WTC11 (cell line): ENCODE results near the gene NEO1. TPM values are rescaled to one million over a fixed set of nuclear protein-coding genes. Genes with fewer than 3 reads are reported as not detected.

ENCODE experiments used
- ATAC-seq: fragments of 200-7000 bp; cut with Tn5 transposase; 2 replicates; pipeline ENCODE4 v1.10.0; 2021; ENCODE audit warnings: mild to moderate bottlenecking, moderate library complexity
- CTCF ChIA-PET: fragments of 300-600 bp; sonication (Branson Sonifier 250); formaldehyde crosslinking; loops from one replicate; lab custom pipeline; 2021; ENCODE audit warnings: antibody characterized with exemption; lab: Charles Lee
- POLR2A ChIA-PET: fragments of 350-600 bp; sonication (Branson Sonifier 250); formaldehyde crosslinking; loops from one replicate; lab custom pipeline; 2021; ENCODE audit warnings: antibody characterized with exemption; lab: Charles Lee
- DNase-seq: peaks from one replicate; pipeline ENCODE4 v3.0.0; 2021; ENCODE audit warnings: low spot score
- H3K27ac Mint-ChIP-seq: 2 replicates; pipeline ENCODE4 v1.8.0; 2021; ENCODE audit warnings: mixed read lengths
- H3K27me3 Mint-ChIP-seq: 2 replicates; pipeline ENCODE4 v1.8.0; 2021; ENCODE audit warnings: low read depth, mild to moderate bottlenecking, moderate library complexity, mixed read lengths
- H3K36me3 Mint-ChIP-seq: 2 replicates; pipeline ENCODE4 v1.8.0; 2021; ENCODE audit warnings: mixed read lengths
- H3K4me1 Mint-ChIP-seq: 2 replicates; pipeline ENCODE4 v1.8.0; 2022; ENCODE audit warnings: mixed read lengths
- H3K4me3 Mint-ChIP-seq: 2 replicates; pipeline ENCODE4 v1.8.0; 2021; ENCODE audit warnings: mild to moderate bottlenecking, moderate library complexity, mixed read lengths
- H3K9me3 Mint-ChIP-seq: 2 replicates; pipeline ENCODE4 v1.8.0; 2021; ENCODE audit warnings: mixed read lengths
- ATF1 ChIP-seq: sonication (generic); formaldehyde crosslinking; IDR thresholded peaks from 2 replicates; pipeline ENCODE4 v1.8.1; 2023; ENCODE audit warnings: mild to moderate bottlenecking, moderate library complexity, missing genetic modification reagents
- MYBL2 ChIP-seq: sonication (generic); formaldehyde crosslinking; IDR thresholded peaks from 2 replicates; pipeline ENCODE4 v1.8.1; 2023; ENCODE audit warnings: mild to moderate bottlenecking, moderate library complexity, missing genetic modification reagents
- NFE2L1 ChIP-seq: sonication (generic); formaldehyde crosslinking; IDR thresholded peaks from 2 replicates; pipeline ENCODE4 v1.8.1; 2023; ENCODE audit warnings: missing genetic modification reagents
- NR3C1 ChIP-seq: sonication (generic); formaldehyde crosslinking; conservative IDR thresholded peaks from 2 replicates; pipeline ENCODE4 v1.8.1; 2023; ENCODE audit warnings: low read depth, mild to moderate bottlenecking, missing genetic modification reagents
- RORB ChIP-seq: fragments of 250-450 bp; sonication (Bioruptor Pico); IDR thresholded peaks from 2 replicates; pipeline ENCODE4 v1.9.0; 2021; ENCODE audit warnings: mild to moderate bottlenecking
- TP53 ChIP-seq: sonication (generic); formaldehyde crosslinking; IDR thresholded peaks from 2 replicates; pipeline ENCODE4 v1.8.1; 2023; ENCODE audit warnings: mild to moderate bottlenecking, missing genetic modification reagents
- ZBTB21 ChIP-seq: sonication (generic); formaldehyde crosslinking; IDR thresholded peaks from 2 replicates; pipeline ENCODE4 v1.8.1; 2023; ENCODE audit warnings: mild to moderate bottlenecking, missing genetic modification reagents, borderline replicate concordance
- ZNF423 ChIP-seq: fragments of 250-450 bp; sonication (Bioruptor Pico); IDR thresholded peaks from 2 replicates; pipeline ENCODE4 v2.1.2; 2022; ENCODE audit warnings: mild to moderate bottlenecking, moderate library complexity
- total RNA-seq: library from RNA; stranded (reverse); gene quantifications from 3 replicates; pipeline ENCODE4 v1.2.3, GENCODE V29; 2021
- TF ChIP-seq, protein P1 (sequence below): sonication (generic); formaldehyde crosslinking; IDR thresholded peaks from 2 replicates; pipeline ENCODE4 v1.8.1; 2023; ENCODE audit warnings: mild to moderate bottlenecking, missing genetic modification reagents, borderline replicate concordance
- TF ChIP-seq, protein P2 (sequence below): sonication (generic); formaldehyde crosslinking; IDR thresholded peaks from 2 replicates; pipeline ENCODE4 v1.8.0; 2022; ENCODE audit warnings: mild to moderate bottlenecking, missing genetic modification reagents
- TF ChIP-seq, protein P3 (sequence below): fragments of 250-450 bp; sonication (Bioruptor Pico); conservative IDR thresholded peaks from 2 replicates; pipeline ENCODE4 v1.9.0; 2021; ENCODE audit warnings: mild to moderate bottlenecking
- TF ChIP-seq, protein P4 (sequence below): sonication (generic); formaldehyde crosslinking; IDR thresholded peaks from 2 replicates; pipeline ENCODE4 v1.8.1; 2023; ENCODE audit warnings: mild to moderate bottlenecking, missing genetic modification reagents, moderate library complexity
- TF ChIP-seq, protein P5 (sequence below): sonication (generic); formaldehyde crosslinking; IDR thresholded peaks from 2 replicates; pipeline ENCODE4 v1.8.0; 2022; ENCODE audit warnings: missing genetic modification reagents
- TF ChIP-seq, protein P6 (sequence below): sonication (generic); formaldehyde crosslinking; IDR thresholded peaks from 2 replicates; pipeline ENCODE4 v1.8.0; 2022; ENCODE audit warnings: mild to moderate bottlenecking, missing genetic modification reagents
- TF ChIP-seq, protein P7 (sequence below): sonication (generic); formaldehyde crosslinking; IDR thresholded peaks from 2 replicates; pipeline ENCODE4 v1.8.1; 2022; ENCODE audit warnings: missing genetic modification reagents, borderline replicate concordance

Gene NEO1
- total RNA-seq, 1 experiment from 2014 or later: 37.1 TPM

DNA sequence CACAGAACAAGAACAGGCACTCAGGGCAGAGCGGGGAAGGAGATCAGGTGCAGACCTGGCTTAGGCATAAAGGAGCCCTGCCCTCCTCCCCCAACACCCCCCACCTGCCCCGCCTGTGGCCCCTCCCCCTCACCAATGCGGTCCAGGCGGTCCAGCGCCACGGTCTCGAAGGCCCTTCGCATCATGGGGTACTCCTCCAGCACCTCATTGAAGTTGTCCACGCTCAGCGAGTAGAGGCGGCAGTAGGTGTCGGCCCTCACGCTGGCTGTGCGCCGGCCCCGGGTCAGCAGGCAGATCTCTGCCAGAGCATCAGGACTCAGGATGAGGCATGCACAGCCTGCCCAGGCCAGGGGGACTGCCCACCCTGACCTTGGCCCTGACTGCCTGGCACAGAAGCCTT, 271.7 kb downstream of the NEO1 start (continued):
- TF ChIP-seq, protein P1, sequence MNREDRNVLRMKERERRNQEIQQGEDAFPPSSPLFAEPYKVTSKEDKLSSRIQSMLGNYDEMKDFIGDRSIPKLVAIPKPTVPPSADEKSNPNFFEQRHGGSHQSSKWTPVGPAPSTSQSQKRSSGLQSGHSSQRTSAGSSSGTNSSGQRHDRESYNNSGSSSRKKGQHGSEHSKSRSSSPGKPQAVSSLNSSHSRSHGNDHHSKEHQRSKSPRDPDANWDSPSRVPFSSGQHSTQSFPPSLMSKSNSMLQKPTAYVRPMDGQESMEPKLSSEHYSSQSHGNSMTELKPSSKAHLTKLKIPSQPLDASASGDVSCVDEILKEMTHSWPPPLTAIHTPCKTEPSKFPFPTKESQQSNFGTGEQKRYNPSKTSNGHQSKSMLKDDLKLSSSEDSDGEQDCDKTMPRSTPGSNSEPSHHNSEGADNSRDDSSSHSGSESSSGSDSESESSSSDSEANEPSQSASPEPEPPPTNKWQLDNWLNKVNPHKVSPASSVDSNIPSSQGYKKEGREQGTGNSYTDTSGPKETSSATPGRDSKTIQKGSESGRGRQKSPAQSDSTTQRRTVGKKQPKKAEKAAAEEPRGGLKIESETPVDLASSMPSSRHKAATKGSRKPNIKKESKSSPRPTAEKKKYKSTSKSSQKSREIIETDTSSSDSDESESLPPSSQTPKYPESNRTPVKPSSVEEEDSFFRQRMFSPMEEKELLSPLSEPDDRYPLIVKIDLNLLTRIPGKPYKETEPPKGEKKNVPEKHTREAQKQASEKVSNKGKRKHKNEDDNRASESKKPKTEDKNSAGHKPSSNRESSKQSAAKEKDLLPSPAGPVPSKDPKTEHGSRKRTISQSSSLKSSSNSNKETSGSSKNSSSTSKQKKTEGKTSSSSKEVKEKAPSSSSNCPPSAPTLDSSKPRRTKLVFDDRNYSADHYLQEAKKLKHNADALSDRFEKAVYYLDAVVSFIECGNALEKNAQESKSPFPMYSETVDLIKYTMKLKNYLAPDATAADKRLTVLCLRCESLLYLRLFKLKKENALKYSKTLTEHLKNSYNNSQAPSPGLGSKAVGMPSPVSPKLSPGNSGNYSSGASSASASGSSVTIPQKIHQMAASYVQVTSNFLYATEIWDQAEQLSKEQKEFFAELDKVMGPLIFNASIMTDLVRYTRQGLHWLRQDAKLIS (CRISPR knock-in tag): no peak
- TF ChIP-seq, protein P2, sequence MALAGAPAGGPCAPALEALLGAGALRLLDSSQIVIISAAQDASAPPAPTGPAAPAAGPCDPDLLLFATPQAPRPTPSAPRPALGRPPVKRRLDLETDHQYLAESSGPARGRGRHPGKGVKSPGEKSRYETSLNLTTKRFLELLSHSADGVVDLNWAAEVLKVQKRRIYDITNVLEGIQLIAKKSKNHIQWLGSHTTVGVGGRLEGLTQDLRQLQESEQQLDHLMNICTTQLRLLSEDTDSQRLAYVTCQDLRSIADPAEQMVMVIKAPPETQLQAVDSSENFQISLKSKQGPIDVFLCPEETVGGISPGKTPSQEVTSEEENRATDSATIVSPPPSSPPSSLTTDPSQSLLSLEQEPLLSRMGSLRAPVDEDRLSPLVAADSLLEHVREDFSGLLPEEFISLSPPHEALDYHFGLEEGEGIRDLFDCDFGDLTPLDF (CRISPR knock-in tag): no peak
- TF ChIP-seq, protein P3, sequence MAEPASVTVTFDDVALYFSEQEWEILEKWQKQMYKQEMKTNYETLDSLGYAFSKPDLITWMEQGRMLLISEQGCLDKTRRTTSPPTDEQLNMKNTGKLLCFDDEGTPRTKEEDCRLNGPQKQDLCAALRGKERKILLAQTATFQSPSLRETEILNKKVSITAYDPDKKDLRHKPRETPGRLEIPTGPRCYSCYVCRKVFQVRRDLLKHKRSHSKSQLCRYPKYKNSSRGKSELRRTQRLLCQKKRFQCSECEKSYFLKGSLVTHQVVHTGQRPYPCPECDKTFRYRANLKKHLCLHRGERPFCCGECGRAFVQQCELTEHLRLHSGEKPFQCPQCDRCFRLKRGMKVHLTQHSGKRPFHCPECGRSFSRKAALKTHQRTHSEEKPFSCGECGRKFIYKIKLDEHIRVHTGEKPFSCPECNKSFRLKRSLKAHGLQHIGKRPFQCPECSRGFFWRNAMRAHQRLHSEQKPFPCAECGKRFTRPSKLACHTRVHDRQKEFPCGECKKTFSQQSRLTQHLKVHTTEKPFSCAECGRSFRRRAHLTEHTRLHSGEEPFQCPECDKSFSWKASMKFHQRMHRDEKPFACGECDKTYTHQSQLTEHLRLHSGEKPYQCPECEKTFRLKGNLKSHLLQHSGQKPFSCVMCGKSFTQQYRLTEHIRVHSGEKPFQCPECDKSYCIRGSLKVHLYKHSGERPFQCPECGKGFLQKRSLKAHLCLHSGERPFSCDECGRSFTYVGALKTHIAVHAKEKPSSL (CRISPR knock-in tag): no peak
- no peak for TF ChIP-seq ATF1

DNA sequence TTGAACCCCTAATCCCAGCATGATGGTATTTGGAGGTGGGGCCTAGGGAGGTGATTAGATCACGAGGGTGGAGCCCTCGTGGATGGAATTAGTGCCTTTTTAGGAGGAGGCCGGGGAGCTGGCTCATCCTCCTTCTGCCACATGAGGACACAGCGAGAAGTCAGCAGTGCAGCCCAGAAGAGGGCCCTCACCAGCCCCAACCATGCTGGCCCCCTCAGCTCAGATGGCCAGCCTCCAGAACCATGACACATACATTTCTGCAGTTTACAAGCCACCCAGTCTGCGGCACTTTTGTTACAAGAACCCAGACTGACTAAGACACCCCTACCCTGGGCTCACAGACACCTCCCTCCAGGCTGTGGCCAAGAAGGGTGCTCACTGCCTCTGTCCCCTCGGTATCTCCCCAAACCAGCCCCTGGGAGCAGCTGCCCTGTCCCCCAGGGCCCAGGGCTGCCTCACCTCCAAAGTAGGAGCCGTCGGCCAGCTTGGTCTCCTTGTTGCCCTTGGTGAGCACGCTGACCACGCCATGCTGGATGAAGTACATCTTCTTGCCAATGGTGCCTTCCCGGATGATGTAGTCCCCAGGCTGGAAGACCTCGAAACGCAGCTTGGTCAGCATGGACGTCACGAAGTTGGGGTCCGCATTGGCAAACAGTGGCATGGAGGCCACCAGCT, 272.4 kb downstream of the NEO1 start:
- DNase-seq (no peak), ATAC-seq (no peak)
- ChIA-PET POLR2A (interaction anchor here (0.6 kb wide), 1 partner anchor 312 kb away, joined by 3 read pairs; no protein-coding TSS in a partner anchor), CTCF (interaction anchor here (0.5 to 2.8 kb wide), 14 partner anchors 21 to 395 kb away, joined by 3 to 10 read pairs (median 4); partner anchors contain the start of gene HCN4)
- Mint-ChIP-seq H3K9me3 (no peaks in the 10 kb centered on the region), H3K27ac (no peak overlapping the region), H3K36me3 (no peaks in the 10 kb centered on the region), H3K4me3 (no peak overlapping the region), H3K4me1 (peaks cover 3% of the 10 kb centered on the region; the same call in 1 of the 2 replicates), H3K27me3 (no peaks in the 10 kb centered on the region)
- TF ChIP-seq, protein P4, sequence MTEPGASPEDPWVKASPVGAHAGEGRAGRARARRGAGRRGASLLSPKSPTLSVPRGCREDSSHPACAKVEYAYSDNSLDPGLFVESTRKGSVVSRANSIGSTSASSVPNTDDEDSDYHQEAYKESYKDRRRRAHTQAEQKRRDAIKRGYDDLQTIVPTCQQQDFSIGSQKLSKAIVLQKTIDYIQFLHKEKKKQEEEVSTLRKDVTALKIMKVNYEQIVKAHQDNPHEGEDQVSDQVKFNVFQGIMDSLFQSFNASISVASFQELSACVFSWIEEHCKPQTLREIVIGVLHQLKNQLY: no peak
- TF ChIP-seq TP53 (CRISPR knock-in tag) (no peak), RORB (CRISPR knock-in tag) (no peak), ZNF423 (no peak), MYBL2 (CRISPR knock-in tag) (no peak), NFE2L1 (CRISPR knock-in tag) (no peak), NR3C1 (no peak), ZBTB21 (CRISPR knock-in tag) (no peak)
- TF ChIP-seq, protein P5, sequence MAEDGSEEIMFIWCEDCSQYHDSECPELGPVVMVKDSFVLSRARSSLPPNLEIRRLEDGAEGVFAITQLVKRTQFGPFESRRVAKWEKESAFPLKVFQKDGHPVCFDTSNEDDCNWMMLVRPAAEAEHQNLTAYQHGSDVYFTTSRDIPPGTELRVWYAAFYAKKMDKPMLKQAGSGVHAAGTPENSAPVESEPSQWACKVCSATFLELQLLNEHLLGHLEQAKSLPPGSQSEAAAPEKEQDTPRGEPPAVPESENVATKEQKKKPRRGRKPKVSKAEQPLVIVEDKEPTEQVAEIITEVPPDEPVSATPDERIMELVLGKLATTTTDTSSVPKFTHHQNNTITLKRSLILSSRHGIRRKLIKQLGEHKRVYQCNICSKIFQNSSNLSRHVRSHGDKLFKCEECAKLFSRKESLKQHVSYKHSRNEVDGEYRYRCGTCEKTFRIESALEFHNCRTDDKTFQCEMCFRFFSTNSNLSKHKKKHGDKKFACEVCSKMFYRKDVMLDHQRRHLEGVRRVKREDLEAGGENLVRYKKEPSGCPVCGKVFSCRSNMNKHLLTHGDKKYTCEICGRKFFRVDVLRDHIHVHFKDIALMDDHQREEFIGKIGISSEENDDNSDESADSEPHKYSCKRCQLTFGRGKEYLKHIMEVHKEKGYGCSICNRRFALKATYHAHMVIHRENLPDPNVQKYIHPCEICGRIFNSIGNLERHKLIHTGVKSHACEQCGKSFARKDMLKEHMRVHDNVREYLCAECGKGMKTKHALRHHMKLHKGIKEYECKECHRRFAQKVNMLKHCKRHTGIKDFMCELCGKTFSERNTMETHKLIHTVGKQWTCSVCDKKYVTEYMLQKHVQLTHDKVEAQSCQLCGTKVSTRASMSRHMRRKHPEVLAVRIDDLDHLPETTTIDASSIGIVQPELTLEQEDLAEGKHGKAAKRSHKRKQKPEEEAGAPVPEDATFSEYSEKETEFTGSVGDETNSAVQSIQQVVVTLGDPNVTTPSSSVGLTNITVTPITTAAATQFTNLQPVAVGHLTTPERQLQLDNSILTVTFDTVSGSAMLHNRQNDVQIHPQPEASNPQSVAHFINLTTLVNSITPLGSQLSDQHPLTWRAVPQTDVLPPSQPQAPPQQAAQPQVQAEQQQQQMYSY: no peak
- TF ChIP-seq, protein P2 (CRISPR knock-in tag): no peak
- TF ChIP-seq, protein P6, sequence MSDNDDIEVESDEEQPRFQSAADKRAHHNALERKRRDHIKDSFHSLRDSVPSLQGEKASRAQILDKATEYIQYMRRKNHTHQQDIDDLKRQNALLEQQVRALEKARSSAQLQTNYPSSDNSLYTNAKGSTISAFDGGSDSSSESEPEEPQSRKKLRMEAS (CRISPR knock-in tag): no peak
- TF ChIP-seq, protein P7, sequence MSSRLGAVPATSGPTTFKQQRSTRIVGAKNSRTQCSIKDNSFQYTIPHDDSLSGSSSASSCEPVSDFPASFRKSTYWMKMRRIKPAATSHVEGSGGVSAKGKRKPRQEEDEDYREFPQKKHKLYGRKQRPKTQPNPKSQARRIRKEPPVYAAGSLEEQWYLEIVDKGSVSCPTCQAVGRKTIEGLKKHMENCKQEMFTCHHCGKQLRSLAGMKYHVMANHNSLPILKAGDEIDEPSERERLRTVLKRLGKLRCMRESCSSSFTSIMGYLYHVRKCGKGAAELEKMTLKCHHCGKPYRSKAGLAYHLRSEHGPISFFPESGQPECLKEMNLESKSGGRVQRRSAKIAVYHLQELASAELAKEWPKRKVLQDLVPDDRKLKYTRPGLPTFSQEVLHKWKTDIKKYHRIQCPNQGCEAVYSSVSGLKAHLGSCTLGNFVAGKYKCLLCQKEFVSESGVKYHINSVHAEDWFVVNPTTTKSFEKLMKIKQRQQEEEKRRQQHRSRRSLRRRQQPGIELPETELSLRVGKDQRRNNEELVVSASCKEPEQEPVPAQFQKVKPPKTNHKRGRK (CRISPR knock-in tag): no peak
